HuH-7.5 (cell line): ENCODE data around the gene THOC3.
"Not testable (repeated sequence)": the region's sequence is repeated elsewhere in the genome, so short reads cannot be mapped to it uniquely, and the experiment has no call there.

Source experiments
- DNase-seq: peaks from one replicate; pipeline ENCODE4 v3.0.0; 2011; ENCODE audit warnings: low spot score

The THOC3 gene

DNA sequence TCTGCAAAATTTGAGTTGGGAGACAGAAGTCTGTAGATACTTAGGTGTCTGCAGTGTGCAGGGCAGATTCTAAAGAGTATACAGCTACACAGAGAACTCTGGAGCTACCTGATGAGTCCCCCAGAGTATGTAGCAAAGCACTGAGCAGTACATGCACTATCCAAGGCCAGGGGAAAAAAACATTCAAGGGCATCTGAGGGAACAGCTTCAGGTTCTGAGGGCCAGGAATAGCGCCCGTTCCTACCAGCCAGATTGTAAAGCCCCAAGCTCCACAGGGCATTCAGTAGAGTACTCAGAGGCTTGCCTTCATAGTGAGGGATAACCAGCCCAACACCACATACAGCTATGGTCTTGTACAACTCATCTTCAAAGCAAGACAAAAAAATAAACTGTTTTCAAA, 27.5 kb downstream of the THOC3 start:
- not testable (repeated sequence) for DNase-seq

- DNase-seq = not testable (repeated sequence)
Observed at GRCh38 chr5:175938489-175938888, 29.6 kb downstream of the THOC3 start.

GRCh38 chr5:175928752-175929151, 39.4 kb downstream of the THOC3 start:
- not testable (repeated sequence) for DNase-seq

GRCh38 chr5:175925106-175925505, 43.0 kb downstream of the THOC3 start:
- not testable (repeated sequence) for DNase-seq

- DNase-seq = no peak
Observed at GRCh38 chr5:175922192-175922885, 45.8 kb downstream of the THOC3 start.

GRCh38 chr5:175921061-175921730, 46.9 kb downstream of the THOC3 start:
- DNase-seq = no peak

GRCh38 chr5:175920231-175920811, 47.8 kb downstream of the THOC3 start:
- DNase-seq = no peak

DNA sequence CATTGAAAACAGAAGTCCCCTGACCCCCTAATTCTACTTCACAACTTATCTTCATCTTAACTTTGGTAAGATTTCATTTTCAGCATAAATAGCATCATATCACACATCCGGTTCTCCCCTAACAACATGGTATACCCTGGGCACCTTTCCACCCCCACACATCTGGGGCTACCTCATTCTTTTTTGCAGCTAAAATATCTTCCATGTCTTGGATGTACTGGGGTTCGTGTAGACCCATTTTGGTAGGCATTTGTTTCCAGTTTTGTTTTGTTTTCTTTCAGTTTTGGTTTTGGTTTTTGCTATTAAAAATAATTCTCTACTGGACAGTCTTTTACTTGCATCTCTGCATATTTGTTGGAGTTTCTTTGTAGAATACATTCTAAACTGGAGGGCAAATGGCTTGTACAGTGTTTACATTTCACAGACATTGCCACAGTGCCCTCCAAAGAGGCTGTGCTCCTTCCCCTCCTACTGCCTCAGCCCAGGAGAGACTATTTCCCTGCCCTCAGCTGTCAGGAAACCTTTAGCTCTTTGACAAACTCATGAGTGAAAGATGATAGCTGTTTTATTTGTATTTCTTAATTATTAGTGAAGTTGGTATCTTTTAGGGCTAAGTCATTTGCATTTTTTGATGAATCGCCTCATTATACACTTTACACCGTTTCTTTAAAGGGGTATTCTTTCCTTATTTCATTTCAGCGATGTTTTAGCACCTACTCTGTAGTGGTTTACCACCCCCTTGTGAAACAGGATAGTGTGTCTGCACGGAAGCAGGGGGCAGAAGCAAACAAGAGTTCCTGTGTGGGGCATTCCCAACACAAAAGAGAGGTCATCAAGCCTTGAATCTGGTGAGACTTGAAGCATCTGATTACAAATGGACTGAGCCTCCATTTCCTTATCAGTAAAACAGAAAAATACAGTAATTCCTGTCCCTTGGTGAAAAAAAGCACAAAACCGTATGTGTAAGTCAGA, 52.8 kb downstream of the THOC3 start:
- DNase-seq = not testable (repeated sequence)

- DNase-seq = not testable (repeated sequence)
Observed at GRCh38 chr5:175913835-175914672, 54.1 kb downstream of the THOC3 start.

DNA sequence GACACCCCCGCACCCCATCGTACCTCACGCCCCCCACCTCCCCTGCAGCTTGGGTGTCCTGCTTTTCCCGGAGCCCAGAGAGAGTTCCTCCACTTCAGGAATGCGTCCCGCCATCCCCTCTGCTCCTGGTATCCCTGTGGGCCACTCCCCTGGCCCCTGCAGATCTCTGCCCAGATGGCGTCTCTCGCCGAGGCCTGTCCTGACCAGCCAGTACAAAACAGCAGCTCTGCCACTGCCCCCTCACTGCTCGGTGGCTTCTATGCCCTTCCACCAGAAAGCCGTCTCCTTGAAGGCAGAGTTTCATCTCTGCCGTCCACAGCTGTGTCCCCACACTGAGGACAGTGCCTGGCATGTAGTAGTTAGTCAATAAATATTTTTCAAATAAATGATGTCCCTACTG, 58.0 kb downstream of the THOC3 start:
- DNase-seq = not testable (repeated sequence)
